ENCODE data around the gene CAVIN4.

- no peak for TF ChIP-seq EZH2phosphoT487 (IDR thresholded peaks at IDR 0.05; ENCODE audit: insufficient read depth, low read depth)
- no peak for TF ChIP-seq EZH2 (IDR thresholded peaks at IDR 0.05; ENCODE audit: insufficient read depth, poor library complexity, severe bottlenecking)
Observed at GRCh38 chr9:100561256-100561655, 16.6 kb upstream of the CAVIN4 start.

Data from GM23248 (cell line).